ENCODE data around the gene FAHD2A. TPM values are rescaled to one million over a fixed set of nuclear protein-coding genes. Genes with fewer than 3 reads are reported as not detected.
A peak's percentile ranks its signal among the peaks of the same experiment; 100 is the strongest.

The FAHD2A gene
- total RNA-seq, 1 donor from 2014 or later = 32.4 TPM

- H3K27ac ChIP-seq (replicated peaks) = no peak overlapping the region
- peaks cover 3% of the 10 kb centered on the region for H3K4me1 ChIP-seq
- H3K9me3 ChIP-seq (replicated peaks) = no peaks in the 10 kb centered on the region
- peaks cover 5% of the 10 kb centered on the region for H3K36me3 ChIP-seq
- intact Hi-C loops (cut with micrococcal nuclease) = no loop called here
- peaks cover 3% of the 10 kb centered on the region for H3K27me3 ChIP-seq (ENCODE audit: low read depth)
- no peak overlapping the region for H3K4me3 ChIP-seq
- DNase-seq = no peak
- no peak for TF ChIP-seq CTCF (IDR thresholded peaks at IDR 0.05; ENCODE audit: borderline replicate concordance)
Observed at GRCh38 chr2:95379371-95379831, 23.1 kb upstream of the FAHD2A start.

GRCh38 chr2:95380280-95380679 lies 22.2 kb upstream of the FAHD2A start:
- Histone ChIP-seq H3K27ac (replicated peaks) (no peak overlapping the region), H3K4me1 (peaks cover 11% of the 10 kb centered on the region), H3K4me3 (no peak overlapping the region), H3K27me3 (ENCODE audit: low read depth) (no peaks in the 10 kb centered on the region), H3K36me3 (peaks cover 5% of the 10 kb centered on the region), H3K9me3 (replicated peaks) (no peaks in the 10 kb centered on the region)
- intact Hi-C loops (cut with micrococcal nuclease) = no loop called here
- no peak for TF ChIP-seq CTCF (IDR thresholded peaks at IDR 0.05; ENCODE audit: borderline replicate concordance)
- DNase-seq = no peak

GRCh38 chr2:95380731-95381130 lies 21.8 kb upstream of the FAHD2A start:
- Histone ChIP-seq H3K4me1 (peaks cover 15% of the 10 kb centered on the region), H3K9me3 (replicated peaks) (no peaks in the 10 kb centered on the region), H3K36me3 (peaks cover 5% of the 10 kb centered on the region), H3K27ac (replicated peaks) (no peak overlapping the region), H3K4me3 (no peak overlapping the region), H3K27me3 (ENCODE audit: low read depth) (no peaks in the 10 kb centered on the region)
- DNase-seq = no peak
- no peak for TF ChIP-seq CTCF (IDR thresholded peaks at IDR 0.05; ENCODE audit: borderline replicate concordance)
- intact Hi-C loops (cut with micrococcal nuclease) = no loop called here

- intact Hi-C loops (cut with micrococcal nuclease) = no loop called here
- Histone ChIP-seq H3K4me1 (peaks cover 16% of the 10 kb centered on the region), H3K27ac (replicated peaks) (no peak overlapping the region), H3K27me3 (ENCODE audit: low read depth) (no peaks in the 10 kb centered on the region), H3K36me3 (peaks cover 5% of the 10 kb centered on the region), H3K4me3 (no peak overlapping the region), H3K9me3 (replicated peaks) (no peaks in the 10 kb centered on the region)
- no peak for TF ChIP-seq CTCF (IDR thresholded peaks at IDR 0.05; ENCODE audit: borderline replicate concordance)
- no peak for DNase-seq
Observed at GRCh38 chr2:95381212-95382191, 21.0 kb upstream of the FAHD2A start.

- Histone ChIP-seq H3K27me3 (ENCODE audit: low read depth) (no peaks in the 10 kb centered on the region), H3K27ac (replicated peaks) (no peak overlapping the region), H3K4me3 (no peak overlapping the region), H3K9me3 (replicated peaks) (no peaks in the 10 kb centered on the region), H3K36me3 (peaks cover 2% of the 10 kb centered on the region), H3K4me1 (peaks cover 16% of the 10 kb centered on the region)
- peak; percentile 9 for DNase-seq
- intact Hi-C loops (cut with micrococcal nuclease) = no loop called here
- no peak for TF ChIP-seq CTCF (IDR thresholded peaks at IDR 0.05; ENCODE audit: borderline replicate concordance)
Observed at GRCh38 chr2:95382192-95382591, 20.3 kb upstream of the FAHD2A start.
